D721Med (cell line): ENCODE data around the gene SNPH.

ENCODE experiments used
- DNase-seq: peaks from one replicate; pipeline ENCODE4 v3.0.0; 2011; ENCODE audit warnings: low spot score; ENCODE audit not compliant: insufficient read length
- FAIRE-seq: peaks from 2 replicates; lab custom pipeline; 2011; peaks lifted over from hg19 to GRCh38; lab: Jason Lieb, UNC
- TF ChIP-seq, protein P1 (sequence below): IDR thresholded peaks from 2 replicates; pipeline ENCODE4 v1.5.1; 2012; ENCODE audit warnings: mild to moderate bottlenecking, control low read depth; ENCODE audit not compliant: insufficient read depth; ENCODE audit errors: missing control alignments

The SNPH gene

DNA sequence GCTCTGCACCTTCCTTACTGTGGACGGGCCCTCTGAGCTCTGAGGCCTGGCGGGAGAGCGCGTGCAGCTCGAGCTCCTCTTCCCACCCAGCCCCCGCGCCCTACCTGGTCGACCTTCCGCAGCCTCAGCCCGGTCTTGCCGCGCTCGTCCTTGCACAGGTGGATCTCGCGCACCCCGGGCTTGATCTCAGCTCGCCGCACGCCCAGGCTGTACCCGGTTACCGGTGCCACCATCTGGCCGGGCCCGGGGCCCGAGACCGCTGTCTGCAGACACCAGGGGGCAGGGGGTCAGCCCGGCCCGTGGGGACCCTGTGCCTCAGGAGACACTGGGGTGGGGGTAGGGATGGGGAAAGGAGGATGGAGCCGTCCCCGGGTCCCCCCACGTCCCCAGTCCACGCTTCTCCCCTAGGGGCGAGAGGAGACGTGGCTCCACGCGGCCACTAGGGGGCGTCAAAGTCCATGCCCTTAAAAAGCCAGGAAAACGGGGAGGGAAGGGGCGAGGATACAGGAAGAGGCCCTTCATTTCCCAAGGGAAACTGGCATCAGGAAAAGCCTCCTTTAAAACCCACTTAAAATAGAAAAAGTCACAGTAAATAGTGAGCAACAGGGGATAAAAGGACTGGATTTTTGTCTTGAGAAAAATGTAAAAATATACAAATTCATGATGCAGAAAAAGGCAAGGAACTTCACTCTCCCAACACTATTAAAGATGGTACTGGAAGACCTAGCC lies 47.3 kb downstream of the SNPH start:
- DNase-seq (peak; percentile 69), FAIRE-seq (no peak)
- TF ChIP-seq, protein P1, sequence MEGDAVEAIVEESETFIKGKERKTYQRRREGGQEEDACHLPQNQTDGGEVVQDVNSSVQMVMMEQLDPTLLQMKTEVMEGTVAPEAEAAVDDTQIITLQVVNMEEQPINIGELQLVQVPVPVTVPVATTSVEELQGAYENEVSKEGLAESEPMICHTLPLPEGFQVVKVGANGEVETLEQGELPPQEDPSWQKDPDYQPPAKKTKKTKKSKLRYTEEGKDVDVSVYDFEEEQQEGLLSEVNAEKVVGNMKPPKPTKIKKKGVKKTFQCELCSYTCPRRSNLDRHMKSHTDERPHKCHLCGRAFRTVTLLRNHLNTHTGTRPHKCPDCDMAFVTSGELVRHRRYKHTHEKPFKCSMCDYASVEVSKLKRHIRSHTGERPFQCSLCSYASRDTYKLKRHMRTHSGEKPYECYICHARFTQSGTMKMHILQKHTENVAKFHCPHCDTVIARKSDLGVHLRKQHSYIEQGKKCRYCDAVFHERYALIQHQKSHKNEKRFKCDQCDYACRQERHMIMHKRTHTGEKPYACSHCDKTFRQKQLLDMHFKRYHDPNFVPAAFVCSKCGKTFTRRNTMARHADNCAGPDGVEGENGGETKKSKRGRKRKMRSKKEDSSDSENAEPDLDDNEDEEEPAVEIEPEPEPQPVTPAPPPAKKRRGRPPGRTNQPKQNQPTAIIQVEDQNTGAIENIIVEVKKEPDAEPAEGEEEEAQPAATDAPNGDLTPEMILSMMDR, result peak; percentile 91

DNA sequence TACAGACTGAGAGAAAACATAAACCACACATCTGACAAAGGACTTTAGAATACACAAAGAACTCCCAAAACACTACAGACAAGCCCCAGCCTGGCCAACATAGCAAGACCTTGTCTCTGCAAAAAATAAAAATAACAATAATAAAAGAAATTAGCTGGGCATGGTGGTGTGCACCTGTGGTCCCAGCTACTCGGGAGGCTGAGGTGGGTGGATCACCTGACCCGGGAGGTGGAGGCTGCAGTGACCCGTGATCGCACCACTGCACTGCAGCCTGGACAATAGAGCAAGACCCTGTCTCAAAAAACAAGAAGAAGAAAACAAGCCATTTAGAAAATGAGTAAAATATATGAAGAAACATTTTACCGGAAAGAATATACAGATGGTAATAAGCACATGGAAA lies 49.7 kb downstream of the SNPH start:
- TF ChIP-seq, protein P1, result no peak
- DNase-seq (no peak), FAIRE-seq (no peak)

DNA sequence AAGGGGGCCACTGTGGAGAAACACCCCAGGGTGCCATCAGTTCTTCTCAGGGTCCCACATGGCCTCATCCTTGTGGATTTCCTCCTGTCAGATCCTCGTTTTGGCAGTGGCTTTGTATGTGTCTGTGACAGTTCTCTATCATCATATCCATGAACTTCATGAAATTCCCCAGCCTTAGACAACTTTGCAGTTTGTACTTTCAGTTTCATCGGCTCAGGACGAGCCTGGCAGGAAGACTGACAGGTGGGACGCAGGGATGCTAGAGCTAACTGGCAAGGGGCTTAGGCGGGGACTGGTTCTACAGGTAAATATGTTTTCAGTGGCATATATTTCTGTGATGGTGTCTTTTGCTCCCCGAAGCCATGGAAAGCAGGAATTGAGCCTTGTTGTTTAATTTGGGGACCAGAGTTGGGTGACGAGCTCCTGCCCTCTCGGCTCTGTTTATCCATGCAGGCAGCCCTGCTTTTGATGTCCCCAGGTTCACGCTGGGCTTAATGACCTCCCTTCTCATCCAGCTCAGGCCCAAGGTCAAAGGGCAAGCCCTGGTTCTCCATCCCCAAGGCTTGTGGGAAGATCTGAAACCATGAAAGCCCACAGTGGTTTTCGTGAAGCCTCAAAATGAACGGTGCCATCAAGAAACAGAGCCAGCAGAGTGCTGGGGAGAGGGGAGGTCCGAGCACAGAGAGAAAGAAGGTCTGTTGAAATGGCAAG lies 51.6 kb downstream of the SNPH start:
- DNase-seq, result no peak
- FAIRE-seq, result no peak
- TF ChIP-seq, protein P1, result no peak

DNA sequence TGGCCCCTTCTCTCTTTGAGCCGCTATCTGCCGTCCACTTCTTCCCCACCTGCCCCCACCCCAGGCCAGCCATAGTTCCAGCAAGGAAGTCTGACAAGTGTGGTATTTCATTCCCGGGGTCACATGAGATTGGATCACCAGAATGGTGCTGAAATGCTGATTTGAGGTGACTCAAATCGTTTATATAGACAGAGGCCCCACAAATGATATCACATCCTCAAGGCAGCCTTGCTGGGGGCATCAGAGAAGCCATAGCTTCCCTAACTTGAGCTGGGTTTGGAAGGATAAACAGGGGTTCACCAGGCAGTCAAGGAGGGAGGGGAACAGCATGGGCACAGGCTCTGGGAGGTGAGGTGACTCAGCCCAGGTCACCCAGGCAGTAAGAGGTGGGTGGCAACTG lies 53.0 kb downstream of the SNPH start:
- FAIRE-seq, result no peak

DNA sequence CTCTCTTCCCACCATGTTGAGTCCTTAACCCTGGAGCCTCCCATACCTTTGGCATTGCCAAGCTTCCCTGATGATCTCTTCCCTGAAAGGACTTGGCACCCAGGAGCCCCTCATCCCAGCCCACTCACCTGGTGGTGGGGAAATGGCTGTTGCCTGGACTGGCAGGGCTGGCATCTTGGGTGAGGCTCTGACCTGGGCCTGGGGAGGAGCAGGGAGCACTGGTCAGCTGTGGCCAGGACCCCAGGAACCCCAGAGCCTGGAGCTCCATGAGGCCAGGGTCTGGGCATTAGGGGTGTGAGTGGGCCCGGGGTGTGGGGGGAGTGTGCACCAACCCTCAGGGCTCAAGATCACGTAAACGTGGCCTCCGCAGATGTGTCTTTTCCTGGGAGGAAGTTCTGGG lies 53.4 kb downstream of the SNPH start:
- TF ChIP-seq, protein P1, result no peak
- DNase-seq (no peak), FAIRE-seq (no peak)

More for the DNA sequence above, 53.0 kb downstream of the SNPH start:
- no peak for DNase-seq
- TF ChIP-seq, protein P1, result no peak

DNA sequence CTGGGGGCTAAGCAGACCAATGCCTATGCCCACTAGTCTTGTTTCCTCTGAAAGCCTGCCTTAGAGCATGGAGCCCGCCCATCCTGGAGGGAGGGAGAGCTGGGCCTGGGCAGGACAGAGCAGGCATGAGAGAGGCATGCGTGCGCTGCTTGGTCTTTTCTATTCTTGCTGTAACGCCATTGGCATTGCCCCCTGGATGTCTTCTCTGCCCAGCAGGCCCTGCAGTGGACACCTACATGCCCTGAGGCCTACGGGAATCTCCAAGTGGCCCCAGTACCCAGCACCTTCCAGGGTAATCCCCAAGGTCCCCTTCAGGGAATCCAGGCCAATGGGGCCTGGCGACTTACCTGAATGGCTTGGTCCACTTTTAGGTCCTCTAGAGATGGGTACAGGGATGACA lies 53.9 kb downstream of the SNPH start:
- FAIRE-seq, result no peak
- TF ChIP-seq, protein P1, result no peak
- DNase-seq, result no peak

DNA sequence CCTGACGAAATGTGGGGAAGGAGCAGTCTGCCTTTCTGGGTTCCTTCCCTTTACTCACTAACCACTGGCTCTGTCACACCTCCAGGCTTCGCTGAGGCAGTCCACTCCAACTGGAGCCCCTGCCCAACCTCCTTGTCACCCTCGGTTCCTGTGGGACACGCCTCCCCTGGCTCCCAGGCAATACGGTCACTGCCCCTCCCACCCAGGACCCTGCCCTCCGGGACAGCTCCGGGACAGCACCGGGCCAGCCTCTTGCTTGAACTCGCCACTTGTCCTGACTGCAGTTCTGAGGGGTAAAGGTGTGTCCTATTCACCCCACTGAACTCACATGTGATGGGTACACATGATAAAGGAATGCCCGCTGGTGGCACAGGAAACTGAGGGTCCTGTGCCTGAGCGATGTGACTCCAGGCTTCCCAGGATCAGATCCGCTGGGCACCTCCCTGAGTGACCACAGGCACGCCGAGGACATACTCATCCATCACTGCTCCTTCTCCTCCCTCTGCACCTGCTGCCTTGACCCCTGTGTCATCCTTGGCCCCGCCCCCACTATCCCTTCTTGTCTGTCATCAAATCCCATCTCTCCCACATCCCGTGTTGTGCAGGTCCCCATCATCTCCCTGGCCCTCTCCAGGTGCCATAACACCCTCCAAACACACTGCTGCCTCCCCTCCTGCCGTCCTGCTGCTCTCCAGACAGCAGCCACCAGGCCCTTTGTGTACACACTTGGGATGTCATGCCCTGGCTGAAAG lies 55.0 kb downstream of the SNPH start:
- FAIRE-seq, result no peak
- TF ChIP-seq, protein P1, result no peak
- DNase-seq, result no peak
